Stimulated activated CD8-positive, alpha-beta memory T cell treated with anti-CD3 and anti-CD28 coated beads, Interleukin-4, amount 100 ng/mL, for 48 hours (primary cell): ENCODE measurements around the gene FAM118A.
"Not testable (repeated sequence)": the region's sequence is repeated elsewhere in the genome, so short reads cannot be mapped to it uniquely, and the experiment has no call there.

Experiments used
- DNase-seq: peaks from one replicate; pipeline ENCODE4 v3.0.0-alpha.2; 2020

Gene FAM118A

GRCh38 chr22:45310977-45311531 is 1.3 kb downstream of the FAM118A start:
- no peak for DNase-seq

- no peak for DNase-seq
Measured at GRCh38 chr22:45312415-45312814, 2.7 kb downstream of the FAM118A start.

GRCh38 chr22:45312856-45313255 is 3.1 kb downstream of the FAM118A start:
- no peak for DNase-seq

- no peak for DNase-seq
Measured at GRCh38 chr22:45314054-45314721, 4.5 kb downstream of the FAM118A start.

GRCh38 chr22:45314786-45315185 is 5.1 kb downstream of the FAM118A start:
- DNase-seq: no peak

- no peak for DNase-seq
Measured at GRCh38 chr22:45316796-45317526, 7.2 kb downstream of the FAM118A start.

- DNase-seq: no peak
Measured at GRCh38 chr22:45317551-45318167, 7.9 kb downstream of the FAM118A start.

- peak; percentile 90 for DNase-seq
Measured at GRCh38 chr22:45318168-45318557, 8.4 kb downstream of the FAM118A start.

- DNase-seq: peak; percentile 61
Measured at GRCh38 chr22:45318558-45319323, 9.0 kb downstream of the FAM118A start.

- DNase-seq: no peak
Measured at GRCh38 chr22:45319324-45319685, 9.6 kb downstream of the FAM118A start.

GRCh38 chr22:45320357-45320976 is 10.7 kb downstream of the FAM118A start:
- no peak for DNase-seq

GRCh38 chr22:45321827-45322226 is 12.1 kb downstream of the FAM118A start:
- DNase-seq: no peak

- DNase-seq: no peak
Measured at GRCh38 chr22:45322873-45323525, 13.3 kb downstream of the FAM118A start.

GRCh38 chr22:45323695-45324094 is 14.0 kb downstream of the FAM118A start:
- no peak for DNase-seq

GRCh38 chr22:45324311-45324711 is 14.6 kb downstream of the FAM118A start:
- no peak for DNase-seq

- DNase-seq: not testable (repeated sequence)
Measured at GRCh38 chr22:45328261-45328660, 18.5 kb downstream of the FAM118A start.

- no peak for DNase-seq
Measured at GRCh38 chr22:45328822-45329529, 19.2 kb downstream of the FAM118A start.

GRCh38 chr22:45329530-45329936 is 19.8 kb downstream of the FAM118A start:
- DNase-seq: no peak

GRCh38 chr22:45330548-45330947 is 20.8 kb downstream of the FAM118A start:
- DNase-seq: no peak

GRCh38 chr22:45331486-45331885 is 21.8 kb downstream of the FAM118A start:
- no peak for DNase-seq

GRCh38 chr22:45332001-45332400 is 22.3 kb downstream of the FAM118A start:
- DNase-seq: no peak
